ENCODE results near the gene ZFR.

DNA sequence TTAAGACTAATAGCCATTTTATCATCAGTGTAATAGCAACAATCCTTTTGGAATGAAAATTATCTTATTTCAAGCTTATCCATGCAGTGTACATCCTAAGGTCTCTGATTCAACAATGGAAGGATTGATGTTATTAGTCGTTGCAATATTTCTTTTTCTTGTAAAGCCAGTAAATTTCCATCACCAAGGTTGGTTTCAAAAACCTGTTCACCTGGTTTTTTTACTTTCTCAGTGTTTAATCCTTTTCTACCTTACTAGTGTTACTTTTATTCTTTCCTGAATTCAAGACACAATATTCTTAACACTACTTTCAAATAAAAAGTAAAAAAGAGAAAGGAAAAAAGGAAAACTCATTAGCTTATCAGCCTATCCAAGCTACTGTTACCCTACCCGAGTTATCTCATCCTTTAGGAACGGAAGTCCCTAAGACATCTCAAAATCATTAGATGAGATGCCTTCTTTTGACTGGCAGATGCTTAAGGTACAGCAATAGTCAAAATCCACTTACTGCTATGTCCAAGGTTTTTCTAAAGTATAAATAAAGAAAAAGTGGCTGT, 5.4 kb downstream of the ZFR start:
- TF ChIP-seq, protein P1, sequence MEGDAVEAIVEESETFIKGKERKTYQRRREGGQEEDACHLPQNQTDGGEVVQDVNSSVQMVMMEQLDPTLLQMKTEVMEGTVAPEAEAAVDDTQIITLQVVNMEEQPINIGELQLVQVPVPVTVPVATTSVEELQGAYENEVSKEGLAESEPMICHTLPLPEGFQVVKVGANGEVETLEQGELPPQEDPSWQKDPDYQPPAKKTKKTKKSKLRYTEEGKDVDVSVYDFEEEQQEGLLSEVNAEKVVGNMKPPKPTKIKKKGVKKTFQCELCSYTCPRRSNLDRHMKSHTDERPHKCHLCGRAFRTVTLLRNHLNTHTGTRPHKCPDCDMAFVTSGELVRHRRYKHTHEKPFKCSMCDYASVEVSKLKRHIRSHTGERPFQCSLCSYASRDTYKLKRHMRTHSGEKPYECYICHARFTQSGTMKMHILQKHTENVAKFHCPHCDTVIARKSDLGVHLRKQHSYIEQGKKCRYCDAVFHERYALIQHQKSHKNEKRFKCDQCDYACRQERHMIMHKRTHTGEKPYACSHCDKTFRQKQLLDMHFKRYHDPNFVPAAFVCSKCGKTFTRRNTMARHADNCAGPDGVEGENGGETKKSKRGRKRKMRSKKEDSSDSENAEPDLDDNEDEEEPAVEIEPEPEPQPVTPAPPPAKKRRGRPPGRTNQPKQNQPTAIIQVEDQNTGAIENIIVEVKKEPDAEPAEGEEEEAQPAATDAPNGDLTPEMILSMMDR (IDR thresholded peaks at IDR 0.05): no peak
- no peak for TF ChIP-seq POLR2A (IDR thresholded peaks at IDR 0.05)
- no peak for TF ChIP-seq POLR2AphosphoS5 (IDR thresholded peaks at IDR 0.05; ENCODE audit: insufficient read depth in 1 of 2, low read depth in 1 of 2)
